ENCODE data around the gene ARID4B.

DNA sequence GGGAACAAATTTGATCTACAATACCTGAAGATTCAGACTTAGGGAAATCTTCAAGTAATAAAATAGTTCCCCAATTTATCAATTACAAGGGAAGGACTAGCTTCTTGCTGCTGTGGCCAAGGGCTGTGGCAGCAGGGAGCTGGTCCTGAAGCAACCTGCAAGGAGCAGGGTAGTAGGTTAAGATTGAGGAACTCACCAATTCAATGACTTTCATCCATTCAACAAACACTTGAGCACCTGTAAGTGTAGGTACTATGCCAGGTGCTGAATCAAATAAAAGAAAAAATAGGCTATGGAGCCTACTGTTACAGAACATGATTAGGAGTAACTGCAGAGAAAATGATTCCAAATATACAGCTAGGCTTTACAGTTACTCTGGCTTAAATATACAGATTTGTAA, 102.7 kb downstream of the ARID4B start:
- TF ChIP-seq, protein P1, sequence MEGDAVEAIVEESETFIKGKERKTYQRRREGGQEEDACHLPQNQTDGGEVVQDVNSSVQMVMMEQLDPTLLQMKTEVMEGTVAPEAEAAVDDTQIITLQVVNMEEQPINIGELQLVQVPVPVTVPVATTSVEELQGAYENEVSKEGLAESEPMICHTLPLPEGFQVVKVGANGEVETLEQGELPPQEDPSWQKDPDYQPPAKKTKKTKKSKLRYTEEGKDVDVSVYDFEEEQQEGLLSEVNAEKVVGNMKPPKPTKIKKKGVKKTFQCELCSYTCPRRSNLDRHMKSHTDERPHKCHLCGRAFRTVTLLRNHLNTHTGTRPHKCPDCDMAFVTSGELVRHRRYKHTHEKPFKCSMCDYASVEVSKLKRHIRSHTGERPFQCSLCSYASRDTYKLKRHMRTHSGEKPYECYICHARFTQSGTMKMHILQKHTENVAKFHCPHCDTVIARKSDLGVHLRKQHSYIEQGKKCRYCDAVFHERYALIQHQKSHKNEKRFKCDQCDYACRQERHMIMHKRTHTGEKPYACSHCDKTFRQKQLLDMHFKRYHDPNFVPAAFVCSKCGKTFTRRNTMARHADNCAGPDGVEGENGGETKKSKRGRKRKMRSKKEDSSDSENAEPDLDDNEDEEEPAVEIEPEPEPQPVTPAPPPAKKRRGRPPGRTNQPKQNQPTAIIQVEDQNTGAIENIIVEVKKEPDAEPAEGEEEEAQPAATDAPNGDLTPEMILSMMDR (IDR thresholded peaks at IDR 0.05), result no peak
- TF ChIP-seq POLR2A (IDR thresholded peaks at IDR 0.05), result no peak
- no peak for TF ChIP-seq EP300 (IDR thresholded peaks at IDR 0.05)
